H1 (cell line): Measurements from ENCODE around the gene IFNA13. TPM values are rescaled to one million over a fixed set of nuclear protein-coding genes. Genes with fewer than 3 reads are reported as not detected.

ENCODE experiments used
- CTCF ChIA-PET: fragments of 300-600 bp; sonication (Branson Sonifier 250); formaldehyde crosslinking; loops from one replicate; lab custom pipeline; 2021; ENCODE audit not compliant: partially characterized antibody; lab: Charles Lee
- POLR2A ChIA-PET: fragments of 300-600 bp; sonication (Branson Sonifier 250); formaldehyde crosslinking; loops from one replicate; lab custom pipeline; 2021; ENCODE audit warnings: inconsistent platforms; ENCODE audit not compliant: partially characterized antibody; lab: Charles Lee
- DNase-seq, 2 experiments: peaks; one replicate each; pipeline versions ENCODE4 v3.0.0 to v3.0.0-alpha.2; 2010 to 2022; ENCODE audit warnings: low spot score in 2 of 2, low read depth in 1 of 2, mixed read lengths in 1 of 2
- FAIRE-seq: peaks from 2 replicates; lab custom pipeline; 2011; peaks lifted over from hg19 to GRCh38; lab: Jason Lieb, UNC
- H2AFZ ChIP-seq: 2 replicates; pipeline ENCODE4 v1.8.1; 2012; ENCODE audit warnings: low read length, inconsistent platforms
- H2AK5ac ChIP-seq: 2 replicates; pipeline ENCODE4 v1.6.1; 2013; ENCODE audit warnings: low read depth, low read length
- H2BK120ac ChIP-seq: replicated peaks from 2 replicates; pipeline ENCODE3; 2013; ENCODE audit warnings: low read depth, low read length, inconsistent platforms
- H2BK12ac ChIP-seq: 2 replicates; pipeline ENCODE4 v1.6.1; 2013; ENCODE audit warnings: low read depth, low read length
- H2BK15ac ChIP-seq: 2 replicates; pipeline ENCODE4 v1.6.1; 2013; ENCODE audit warnings: low read length
- H2BK20ac ChIP-seq: 2 replicates; pipeline ENCODE4 v1.6.1; 2013; ENCODE audit warnings: low read length
- H2BK5ac ChIP-seq: 2 replicates; pipeline ENCODE4 v1.6.1; 2013; ENCODE audit warnings: low read depth, low read length
- H3K14ac ChIP-seq: 2 replicates; pipeline ENCODE4 v1.6.1; 2013; ENCODE audit warnings: inconsistent platforms; ENCODE audit not compliant: insufficient read length
- H3K18ac ChIP-seq: 2 replicates; pipeline ENCODE4 v1.6.1; 2013; ENCODE audit warnings: low read length; ENCODE audit errors: extremely low read depth
- H3K23ac ChIP-seq: 2 replicates; pipeline ENCODE4 v1.6.1; 2013; ENCODE audit warnings: inconsistent platforms; ENCODE audit not compliant: insufficient read length
- H3K23me2 ChIP-seq: 2 replicates; pipeline ENCODE4 v1.6.1; 2013; ENCODE audit warnings: low read depth, low read length
- H3K27ac ChIP-seq: 2 replicates; pipeline ENCODE4 v1.6.1; 2011; ENCODE audit warnings: low read depth, low read length, inconsistent platforms
- H3K27me3 ChIP-seq, 4 experiments: replicated peaks in 1 of 4; 1 replicate in 1 of 4; 2 replicates in 3 of 4; pipeline versions ENCODE4 v1.6.1 to v1.8.1; 2011 to 2013; ENCODE audit warnings: low read length in 3 of 4, mild to moderate bottlenecking in 3 of 4, inconsistent platforms in 2 of 4, mixed read lengths in 2 of 4, moderate library complexity in 1 of 4; ENCODE audit not compliant: control insufficient read depth in 3 of 4, insufficient read depth in 3 of 4; ENCODE audit errors: extremely low read depth in 1 of 4
- H3K36me3 ChIP-seq, 4 experiments: 2 replicates each; pipeline versions ENCODE4 v1.6.1 to v1.8.1; 2011 to 2013; ENCODE audit warnings: mild to moderate bottlenecking in 4 of 4, low read length in 3 of 4, moderate library complexity in 2 of 4, control low read depth in 1 of 4, inconsistent platforms in 1 of 4; ENCODE audit not compliant: insufficient read depth in 4 of 4, control insufficient read depth in 2 of 4
- H3K4ac ChIP-seq: replicated peaks from 2 replicates; pipeline ENCODE3; 2013; ENCODE audit warnings: low read length, low read depth, mixed read lengths, inconsistent platforms; ENCODE audit not compliant: insufficient read length
- H3K4me1 ChIP-seq, 4 experiments: replicated peaks in 1 of 4; 1 replicate in 1 of 4; 2 replicates in 3 of 4; pipeline versions ENCODE4 v1.6.1 to v1.8.1; 2011 to 2013; ENCODE audit warnings: low read length in 3 of 4, inconsistent platforms in 2 of 4, mixed read lengths in 1 of 4; ENCODE audit not compliant: insufficient read depth in 4 of 4, control insufficient read depth in 3 of 4
- H3K4me2 ChIP-seq, 2 experiments: 2 replicates each; pipeline versions ENCODE4 v1.6.1 to v1.8.1; 2011 to 2013; ENCODE audit warnings: low read depth in 2 of 2, low read length in 2 of 2, control low read depth in 1 of 2, inconsistent platforms in 1 of 2, mild to moderate bottlenecking in 1 of 2; ENCODE audit not compliant: insufficient read depth in 1 of 2
- H3K4me3 ChIP-seq, 4 experiments: fragments of 200-600, 300-600 bp in 1 of 4; sonication (generic), shearing (Covaris generic), sonication (Bioruptor Twin) in 1 of 4; 2 replicates each; pipeline versions ENCODE4 v1.5.1 to v1.8.1; 2011 to 2016; ENCODE audit warnings: low read length in 4 of 4, low read depth in 3 of 4, control low read depth in 2 of 4, inconsistent platforms in 2 of 4, mild to moderate bottlenecking in 2 of 4, mixed read lengths in 1 of 4, moderate library complexity in 1 of 4; ENCODE audit not compliant: insufficient read depth in 2 of 4; ENCODE audit errors: extremely low read depth in 1 of 4
- H3K56ac ChIP-seq: replicated peaks from 2 replicates; pipeline ENCODE3; 2013; ENCODE audit warnings: low read depth, mild to moderate bottlenecking, mixed read lengths, low read length, inconsistent platforms; ENCODE audit not compliant: insufficient read length
- H3K79me1 ChIP-seq: 2 replicates; pipeline ENCODE4 v1.6.1; 2013; ENCODE audit warnings: low read depth, low read length, control low read depth
- H3K79me2 ChIP-seq, 2 experiments: 2 replicates each; pipeline versions ENCODE4 v1.6.1 to v1.8.1; 2012 to 2013; ENCODE audit warnings: low read length in 2 of 2, mild to moderate bottlenecking in 2 of 2, inconsistent platforms in 1 of 2; ENCODE audit not compliant: insufficient read depth in 2 of 2, control insufficient read depth in 1 of 2
- H3K9ac ChIP-seq, 4 experiments: replicated peaks in 1 of 4; 1 replicate in 1 of 4; 2 replicates in 3 of 4; pipeline versions ENCODE4 v1.6.1 to v1.8.1; 2011 to 2013; ENCODE audit warnings: low read depth in 3 of 4, low read length in 3 of 4, control low read depth in 2 of 4, mild to moderate bottlenecking in 2 of 4, moderate library complexity in 2 of 4, inconsistent platforms in 1 of 4; ENCODE audit errors: extremely low read depth in 1 of 4
- H3K9me3 ChIP-seq, 2 experiments: 2 replicates each; pipeline versions ENCODE4 v1.6.1 to v1.8.1; 2012 to 2013; ENCODE audit warnings: mild to moderate bottlenecking in 2 of 2, moderate library complexity in 2 of 2, control low read depth in 1 of 2, inconsistent platforms in 1 of 2, low read depth in 1 of 2, low read length in 1 of 2, mixed read lengths in 1 of 2; ENCODE audit not compliant: insufficient read depth in 2 of 2
- H4K20me1 ChIP-seq, 2 experiments: replicated peaks in 1 of 2; 2 replicates each; pipeline versions ENCODE3 to v1.8.1; 2011 to 2013; ENCODE audit warnings: inconsistent platforms in 2 of 2, low read length in 2 of 2, mild to moderate bottlenecking in 1 of 2; ENCODE audit not compliant: insufficient read depth in 2 of 2, control insufficient read depth in 1 of 2
- H4K5ac ChIP-seq: 2 replicates; pipeline ENCODE4 v1.6.1; 2013; ENCODE audit warnings: low read length, low read depth, mixed read lengths, inconsistent platforms; ENCODE audit not compliant: insufficient read length
- H4K8ac ChIP-seq: 2 replicates; pipeline ENCODE4 v1.8.0; 2013; ENCODE audit warnings: mild to moderate bottlenecking, moderate library complexity, low read length, inconsistent platforms; ENCODE audit not compliant: insufficient read depth; ENCODE audit errors: extremely low read depth
- H4K91ac ChIP-seq: replicated peaks from 2 replicates; pipeline ENCODE3; 2013; ENCODE audit warnings: low read length, mixed read lengths, inconsistent platforms; ENCODE audit not compliant: insufficient read length
- CTCF ChIP-seq, 3 experiments: IDR thresholded peaks; 1 replicate in 2 of 3; 2 replicates in 1 of 3; pipeline versions ENCODE4 v1.5.1 to v1.6.1; 2011; ENCODE audit warnings: low read length in 3 of 3, mild to moderate bottlenecking in 3 of 3, inconsistent platforms in 2 of 3, low read depth in 1 of 3, moderate library complexity in 1 of 3; ENCODE audit not compliant: insufficient read depth in 1 of 3; ENCODE audit errors: control extremely low read depth in 1 of 3
- GABPA ChIP-seq: IDR thresholded peaks from 2 replicates; pipeline ENCODE4 v1.6.1; 2011; ENCODE audit warnings: mild to moderate bottlenecking, low read length, moderate library complexity, borderline replicate concordance; ENCODE audit not compliant: insufficient read depth
- NANOG ChIP-seq: IDR thresholded peaks from 2 replicates; pipeline ENCODE4 v1.6.1; 2011; ENCODE audit warnings: low read length, low read depth, mild to moderate bottlenecking, inconsistent platforms; ENCODE audit not compliant: insufficient read depth, poor library complexity, severe bottlenecking
- RAD21 ChIP-seq, 2 experiments: IDR thresholded peaks in 1 of 2; conservative IDR thresholded peaks in 1 of 2; 2 replicates each; pipeline ENCODE4 v1.6.1; 2011; ENCODE audit warnings: low read depth in 2 of 2, low read length in 2 of 2, improper control_type of control experiment in 1 of 2, inconsistent platforms in 1 of 2, mild to moderate bottlenecking in 1 of 2, moderate library complexity in 1 of 2
- WGBS, 2 experiments: shearing (Covaris generic) in 1 of 2; methylation state at CpG; one replicate each; pipeline versions ENCODE4 v1.1.6 to v1.1.7; 2013 to 2015; ENCODE audit warnings: low lambda C conversion rate in 2 of 2, mixed read lengths in 2 of 2, inconsistent platforms in 1 of 2, low coverage in 1 of 2, missing lambda C conversion rate in 1 of 2; ENCODE audit not compliant: insufficient replicate concordance in 2 of 2, insufficient coverage in 1 of 2, insufficient read length in 1 of 2; ENCODE audit errors: extremely low coverage in 1 of 2, missing lambda C conversion rate in 1 of 2; 5-methylcytosine and 5-hydroxymethylcytosine counted together
- polyA plus RNA-seq, 7 experiments: library from polyadenylated mRNA; depleted of rRNA in 3 of 7; stranded (reverse) in 5 of 7; unstranded in 2 of 7; fragments of >200 nt in 5 of 7; fragments of 200-250 nt in 2 of 7; gene quantifications; 1 replicate in 5 of 7; 2 replicates in 1 of 7; 4 replicates in 1 of 7; pipeline versions ENCODE4 v1.2.1 to v1.2.3, GENCODE V29; 2011 to 2013; ENCODE audit warnings: missing spikeins in 2 of 7, mixed read lengths in 2 of 7
- total RNA-seq: library from RNA; stranded (reverse); fragmentation: NEBNext Ultra II Directional; extraction: Animal tissue kit (Norgen Biotek cat#: 25700); gene quantifications from 2 replicates; pipeline ENCODE4 v1.2.1, GENCODE V29; 2021

The IFNA13 gene
- total and polyA plus RNA-seq, 2 of the 8 experiments (the other 6 are each of a cell fraction or from before 2014, with no cell fraction given) = not detected

DNA sequence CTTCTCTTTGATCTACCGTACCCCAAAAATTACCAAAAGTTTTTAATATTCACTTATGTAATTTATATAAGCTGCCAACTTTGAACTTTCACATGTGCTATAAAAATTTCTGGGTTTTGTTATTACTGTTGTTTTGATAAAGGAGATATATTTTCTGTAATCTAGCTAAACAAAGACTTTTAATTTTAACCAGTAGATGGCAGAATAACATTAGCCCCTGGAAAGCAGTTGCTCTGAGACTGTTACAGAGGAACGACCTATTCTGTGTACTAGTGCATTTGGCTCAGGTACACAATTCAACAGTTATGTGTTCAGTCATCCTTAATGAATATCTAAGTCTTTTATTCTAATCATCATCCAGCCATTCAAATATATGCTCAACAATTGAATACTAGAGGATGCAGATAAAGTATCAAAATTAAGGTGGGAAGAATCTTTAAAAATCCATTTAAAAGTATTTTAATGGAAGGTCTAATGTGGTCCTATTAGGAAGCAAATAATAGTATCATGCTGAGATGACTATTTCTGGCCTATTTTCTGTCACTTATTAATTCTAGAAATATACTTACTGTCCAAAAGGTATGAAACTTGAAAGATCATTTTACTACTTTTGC, 41.2 kb downstream of the IFNA13 start:
- FAIRE-seq = peak; percentile 62
- Histone ChIP-seq H3K23ac (no peak overlapping the region), H3K4me3 (no peak overlapping the region), H4K5ac (no peak overlapping the region), H2BK20ac (no peak overlapping the region), H4K8ac (no peak overlapping the region), H3K79me1 (no peaks in the 10 kb centered on the region), H2AK5ac (no peak overlapping the region), H2AFZ (no peak overlapping the region), H3K4me2 (no peak overlapping the region), H3K14ac (no peak overlapping the region), H3K27ac (no peak overlapping the region), H3K56ac (no peak overlapping the region), H2BK15ac (no peak overlapping the region), H3K79me2 (peaks cover 0 to 24% of the 10 kb centered on the region in 2 experiments; a peak in 2 of 4 replicates), H3K4ac (no peak overlapping the region), H3K36me3 (peaks cover 0 to 2% (median 0%) of the 10 kb centered on the region in 4 experiments; a peak in 1 of 8 replicates), H3K27me3 (no peaks in the 10 kb centered on the region), H2BK5ac (no peak overlapping the region), H3K23me2 (no peaks in the 10 kb centered on the region; the same call in 1 of the 2 replicates), H3K9ac (no peak overlapping the region), H3K4me1 (no peaks in the 10 kb centered on the region), H4K20me1 (peaks cover 1 to 2% of the 10 kb centered on the region in 2 experiments), H3K18ac (no peak overlapping the region), H4K91ac (no peak overlapping the region), H3K9me3 (no peaks in the 10 kb centered on the region), H2BK120ac (no peak overlapping the region), H2BK12ac (no peak overlapping the region)
- DNase-seq = no peak
- 54% methylated on average over 2 of the region's 2 CpGs; no CpG with 5 or more reads in 1 of the 2 experiments for WGBS, 2 experiments
- ChIA-PET CTCF (interaction anchor here (0.6 to 3.6 kb wide), 40 partner anchors 8 to 821 kb away, joined by 3 to 21 read pairs (median 4); partner anchors contain the start of gene IFNA8), POLR2A (no interaction called here)
- TF ChIP-seq GABPA (no peak), NANOG (no peak), RAD21 (IDR thresholded peaks at IDR 0.05 in 1 of 2, conservative IDR thresholded peaks at IDR 0.05 in 1 of 2; ENCODE audit: low read depth in 2 of 2, low read length in 2 of 2) (peak; percentile 84 to 87), CTCF (IDR thresholded peaks at IDR 0.05; ENCODE audit: control extremely low read depth in 1 of 3, insufficient read depth in 1 of 3, low read depth in 1 of 3, low read length in 3 of 3) (peak in 2 of 3 experiments; percentile 53 to 62; a peak in 2 of 4 replicates)
